Spleen (tissue), 11 donors: ENCODE measurements around the gene SHLD1. TPM values are rescaled to one million over a fixed set of nuclear protein-coding genes. Genes with fewer than 3 reads are reported as not detected.

Experiments used
- DNase-seq: peaks from one replicate; pipeline ENCODE4 v3.0.0-alpha.2; 2020
- H3K27ac ChIP-seq, 8 donors: fragments of 200-600 bp; sonication (generic) in 7 of 8; 1 replicate in 4 of 8; 2 replicates in 4 of 8; pipeline versions ENCODE4 v1.5.0 to v1.8.0; 2016 to 2021; ENCODE audit warnings: inconsistent platforms in 4 of 8, mild to moderate bottlenecking in 4 of 8, moderate library complexity in 1 of 8
- H3K27me3 ChIP-seq, 7 donors: fragments of 200-600 bp; sonication (generic) in 6 of 7; replicated peaks in 1 of 7; 1 replicate in 4 of 7; 2 replicates in 3 of 7; pipeline versions ENCODE4 v1.5.0 to v1.8.0; 2016 to 2021; ENCODE audit warnings: inconsistent platforms in 3 of 7, mild to moderate bottlenecking in 1 of 7
- H3K36me3 ChIP-seq, 6 donors: fragments of 200-600 bp; sonication (generic) in 5 of 6; 1 replicate in 4 of 6; 2 replicates in 2 of 6; pipeline versions ENCODE4 v1.5.0 to v1.8.0; 2016 to 2021; ENCODE audit warnings: inconsistent platforms in 2 of 6
- H3K4me1 ChIP-seq, 6 donors: fragments of 200-600 bp; sonication (generic) in 5 of 6; 1 replicate in 3 of 6; 2 replicates in 3 of 6; pipeline versions ENCODE4 v1.5.0 to v1.8.0; 2016 to 2021; ENCODE audit warnings: inconsistent platforms in 3 of 6
- H3K4me3 ChIP-seq, 8 donors: fragments of 200-600 bp; sonication (generic) in 7 of 8; 1 replicate in 4 of 8; 2 replicates in 4 of 8; pipeline versions ENCODE4 v1.5.0 to v1.8.0; 2016 to 2021; ENCODE audit warnings: inconsistent platforms in 4 of 8, mild to moderate bottlenecking in 4 of 8, moderate library complexity in 2 of 8
- H3K9me3 ChIP-seq, 8 donors: fragments of 200-600 bp; sonication (generic) in 7 of 8; 1 replicate in 4 of 8; 2 replicates in 4 of 8; pipeline versions ENCODE4 v1.5.0 to v1.8.0; 2016 to 2021; ENCODE audit warnings: inconsistent platforms in 4 of 8
- POLR2A ChIP-seq, 3 donors: fragments of 450-650 bp; IDR thresholded peaks; one replicate each; pipeline ENCODE4 v1.5.1; 2017; ENCODE audit warnings: antibody characterized with exemption in 3 of 3, mild to moderate bottlenecking in 1 of 3
- POLR2AphosphoS5 ChIP-seq, 3 donors: sonication (generic); formaldehyde crosslinking; IDR thresholded peaks; one replicate each; pipeline ENCODE4 v1.5.1; 2017; ENCODE audit warnings: antibody characterized with exemption in 3 of 3
- WGBS, 5 donors: extraction: QIAGEN DNeasy Blood & Tissue Kit in 3 of 5; methylation state at CpG; one replicate each; pipeline versions ENCODE4 v1.1.5 to v1.1.7; 2013 to 2018; 5-methylcytosine and 5-hydroxymethylcytosine counted together
- intact Hi-C: fragments of 100-400 bp; cut with DNase I; formaldehyde crosslinking; loops from one replicate; pipeline ENCODE4 v1.15.0; 2023; ENCODE audit warnings: low total_unique reads
- polyA plus RNA-seq, 3 donors: library from polyadenylated mRNA; stranded (reverse); fragments of 200-250 nt; gene quantifications; one replicate each; pipeline ENCODE4 v1.2.1, GENCODE V29; 2013
- total RNA-seq, 7 donors: library from RNA; depleted of rRNA in 3 of 7; stranded (reverse); fragments of >200 nt in 3 of 7; fragmentation: NEBNext Ultra II Directional in 4 of 7; extraction: Animal tissue kit (Norgen Biotek cat#: 25700) in 4 of 7; gene quantifications; one replicate each; pipeline versions ENCODE4 v1.1.0 to v1.2.1, GENCODE V29; 2016 to 2021
- TF ChIP-seq, protein P1 (sequence below), 11 experiments: fragments of 200-600 bp in 7 of 11; fragments of 450-650 bp in 4 of 11; sonication (generic) in 4 of 11; IDR thresholded peaks in 8 of 11; conservative IDR thresholded peaks in 3 of 11; 1 replicate in 7 of 11; 2 replicates in 4 of 11; pipeline versions ENCODE4 v1.4.0 to v1.8.0; 2016 to 2021; ENCODE audit warnings: antibody characterized with exemption in 11 of 11, inconsistent platforms in 4 of 11, mild to moderate bottlenecking in 1 of 11
- donor health status: healthy with polysubstance abuse.
- donor health status: DM: no; HTN: no; CAD: no; lungs with moderate emphysema.
- donor health status: DM: no; HTN: no; CAD: no.
- donor health status: Bipolar disorder and iron deficiency.
- donor health status: healthy.
- donor health status: DM: no; HTN: no; CAD: no.
- donor health status: DM: yes; HTN: yes; CAD: no.

SHLD1 gene
- total and polyA plus RNA-seq, 10 donors, result 8.1 to 18.6 (median 12.4) TPM

DNA sequence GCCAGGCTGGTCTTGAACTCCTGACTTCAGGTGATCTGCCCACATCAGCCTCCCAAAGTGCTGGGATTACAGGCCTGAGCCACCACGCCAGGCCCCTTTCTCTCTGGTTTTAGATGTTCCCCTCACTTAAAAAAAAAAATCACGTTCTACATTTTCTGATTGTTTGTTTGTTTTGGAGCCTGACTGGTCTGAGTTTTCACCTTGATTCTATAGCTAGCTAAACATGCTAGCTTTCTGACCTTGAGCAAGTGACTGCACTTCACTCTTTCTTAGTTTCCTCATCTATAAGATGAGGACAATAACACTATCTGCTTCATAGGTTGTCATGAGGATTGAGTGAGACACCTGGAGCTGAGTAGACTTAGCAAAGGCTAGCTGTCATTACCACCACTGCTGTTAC is 43.7 kb downstream of the SHLD1 start:
- H3K27ac ChIP-seq, result no peak overlapping the region
- H3K4me1 ChIP-seq, result peaks cover 0 to 35% (median 14%) of the 10 kb centered on the region in 6 donors
- intact Hi-C loops, result loop anchor here (10.0 kb wide), 1 partner anchor 151 kb away; no protein-coding TSS in a partner anchor
- H3K27me3 ChIP-seq, result no peaks in the 10 kb centered on the region
- DNase-seq, result no peak
- no peak overlapping the region for H3K4me3 ChIP-seq
- 81 to 96% (median 94%) methylated on average over 2 of the region's 2 CpGs for WGBS, 5 donors
- no peak for TF ChIP-seq POLR2A (IDR thresholded peaks at IDR 0.05)
- TF ChIP-seq, protein P1, sequence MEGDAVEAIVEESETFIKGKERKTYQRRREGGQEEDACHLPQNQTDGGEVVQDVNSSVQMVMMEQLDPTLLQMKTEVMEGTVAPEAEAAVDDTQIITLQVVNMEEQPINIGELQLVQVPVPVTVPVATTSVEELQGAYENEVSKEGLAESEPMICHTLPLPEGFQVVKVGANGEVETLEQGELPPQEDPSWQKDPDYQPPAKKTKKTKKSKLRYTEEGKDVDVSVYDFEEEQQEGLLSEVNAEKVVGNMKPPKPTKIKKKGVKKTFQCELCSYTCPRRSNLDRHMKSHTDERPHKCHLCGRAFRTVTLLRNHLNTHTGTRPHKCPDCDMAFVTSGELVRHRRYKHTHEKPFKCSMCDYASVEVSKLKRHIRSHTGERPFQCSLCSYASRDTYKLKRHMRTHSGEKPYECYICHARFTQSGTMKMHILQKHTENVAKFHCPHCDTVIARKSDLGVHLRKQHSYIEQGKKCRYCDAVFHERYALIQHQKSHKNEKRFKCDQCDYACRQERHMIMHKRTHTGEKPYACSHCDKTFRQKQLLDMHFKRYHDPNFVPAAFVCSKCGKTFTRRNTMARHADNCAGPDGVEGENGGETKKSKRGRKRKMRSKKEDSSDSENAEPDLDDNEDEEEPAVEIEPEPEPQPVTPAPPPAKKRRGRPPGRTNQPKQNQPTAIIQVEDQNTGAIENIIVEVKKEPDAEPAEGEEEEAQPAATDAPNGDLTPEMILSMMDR (IDR thresholded peaks at IDR 0.05 in 8 of 11, conservative IDR thresholded peaks at IDR 0.05 in 3 of 11), result no peak
- TF ChIP-seq POLR2AphosphoS5 (IDR thresholded peaks at IDR 0.05), result no peak
- H3K9me3 ChIP-seq, result no peaks in the 10 kb centered on the region
- peaks cover 0 to 14% (median 9%) of the 10 kb centered on the region in 6 donors for H3K36me3 ChIP-seq

DNA sequence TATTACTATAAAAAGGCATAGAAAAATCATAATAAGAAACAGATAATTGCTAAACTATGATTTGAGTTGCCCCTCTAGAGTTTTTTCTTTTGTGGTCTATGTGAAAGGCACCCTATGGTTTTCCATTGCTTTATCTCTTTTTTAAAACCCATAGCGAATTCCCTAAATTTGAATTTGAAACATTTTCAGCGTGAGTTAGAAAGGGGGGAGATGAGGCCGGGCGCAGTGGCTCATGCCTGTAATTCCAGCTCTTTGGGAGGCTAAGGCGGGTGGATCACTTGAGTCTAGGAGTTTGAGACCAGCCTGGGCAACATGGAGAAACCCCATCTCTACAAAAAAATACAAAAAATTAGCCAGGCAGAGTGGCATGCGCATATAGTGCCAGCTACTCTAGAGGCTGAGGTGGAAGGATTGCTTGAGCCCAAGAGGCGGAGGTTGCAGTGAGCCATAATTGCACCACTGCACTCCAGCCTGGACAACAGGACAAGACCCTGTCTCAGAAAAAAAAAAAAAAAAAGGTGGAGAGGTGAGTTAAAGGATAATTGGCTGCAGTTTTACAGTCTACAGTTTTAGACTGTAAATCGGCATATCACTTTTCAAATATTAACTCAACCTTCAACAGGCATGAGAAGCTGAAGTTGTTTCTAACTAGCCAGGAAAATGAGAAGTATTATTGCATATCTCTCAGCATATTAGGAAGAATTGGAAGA is 46.3 kb downstream of the SHLD1 start:
- H3K27ac ChIP-seq, result peak overlapping the region in 3 of 8 donors; percentile 70 to 88 (median 80)
- peaks cover 0 to 9% (median 4%) of the 10 kb centered on the region in 6 donors for H3K36me3 ChIP-seq
- H3K27me3 ChIP-seq, result no peaks in the 10 kb centered on the region
- TF ChIP-seq POLR2A (IDR thresholded peaks at IDR 0.05), result no peak
- no peak for TF ChIP-seq POLR2AphosphoS5 (IDR thresholded peaks at IDR 0.05)
- TF ChIP-seq, protein P1 (IDR thresholded peaks at IDR 0.05 in 8 of 11, conservative IDR thresholded peaks at IDR 0.05 in 3 of 11), result no peak
- H3K9me3 ChIP-seq, result no peaks in the 10 kb centered on the region
- 95 to 97% (median 97%) methylated on average over 8 of the region's 8 CpGs for WGBS, 5 donors
- intact Hi-C loops, result loop anchor here (10.0 kb wide), 1 partner anchor 148 kb away; no protein-coding TSS in a partner anchor
- no peak for DNase-seq
- H3K4me1 ChIP-seq, result peaks cover 0 to 23% (median 12%) of the 10 kb centered on the region in 6 donors
- H3K4me3 ChIP-seq, result no peak overlapping the region

DNA sequence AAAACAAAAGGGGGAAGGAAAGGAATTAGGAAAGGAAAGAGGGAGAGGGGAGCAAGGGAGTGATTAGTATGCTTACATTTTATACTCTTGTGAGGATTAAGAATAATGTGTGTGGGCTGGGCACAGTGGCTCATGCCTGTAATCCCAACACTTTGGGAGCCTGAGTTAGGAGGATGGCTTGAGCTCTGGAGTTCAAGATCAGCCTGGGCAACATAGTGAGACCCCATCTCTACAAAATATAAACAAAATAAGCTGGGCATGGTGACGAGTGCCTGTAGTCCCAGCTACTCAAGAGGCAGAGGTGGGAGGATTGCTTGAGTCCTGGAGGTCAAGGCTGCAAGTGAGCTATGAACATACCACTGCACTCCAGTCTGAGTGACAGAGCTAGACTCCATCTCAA is 47.0 kb downstream of the SHLD1 start:
- 53 to 74% (median 68%) methylated on average over 1 of the region's 1 CpG for WGBS, 5 donors
- H3K4me3 ChIP-seq, result no peak overlapping the region
- intact Hi-C loops, result loop anchor here (10.0 kb wide), 1 partner anchor 148 kb away; no protein-coding TSS in a partner anchor

More for the DNA sequence above, 47.0 kb downstream of the SHLD1 start:
- no peak for DNase-seq
- Histone ChIP-seq H3K27me3 (no peaks in the 10 kb centered on the region), H3K9me3 (no peaks in the 10 kb centered on the region), H3K36me3 (peaks cover 0 to 16% (median 4%) of the 10 kb centered on the region in 6 donors), H3K27ac (peak overlapping the region; percentile 55 to 88 (median 75)), H3K4me1 (peaks cover 0 to 23% (median 12%) of the 10 kb centered on the region in 6 donors)
- TF ChIP-seq, protein P1 (IDR thresholded peaks at IDR 0.05 in 8 of 11, conservative IDR thresholded peaks at IDR 0.05 in 3 of 11), result no peak
- no peak for TF ChIP-seq POLR2AphosphoS5 (IDR thresholded peaks at IDR 0.05)
- no peak for TF ChIP-seq POLR2A (IDR thresholded peaks at IDR 0.05)
